ENCODE results near the gene ERC1.

DNA sequence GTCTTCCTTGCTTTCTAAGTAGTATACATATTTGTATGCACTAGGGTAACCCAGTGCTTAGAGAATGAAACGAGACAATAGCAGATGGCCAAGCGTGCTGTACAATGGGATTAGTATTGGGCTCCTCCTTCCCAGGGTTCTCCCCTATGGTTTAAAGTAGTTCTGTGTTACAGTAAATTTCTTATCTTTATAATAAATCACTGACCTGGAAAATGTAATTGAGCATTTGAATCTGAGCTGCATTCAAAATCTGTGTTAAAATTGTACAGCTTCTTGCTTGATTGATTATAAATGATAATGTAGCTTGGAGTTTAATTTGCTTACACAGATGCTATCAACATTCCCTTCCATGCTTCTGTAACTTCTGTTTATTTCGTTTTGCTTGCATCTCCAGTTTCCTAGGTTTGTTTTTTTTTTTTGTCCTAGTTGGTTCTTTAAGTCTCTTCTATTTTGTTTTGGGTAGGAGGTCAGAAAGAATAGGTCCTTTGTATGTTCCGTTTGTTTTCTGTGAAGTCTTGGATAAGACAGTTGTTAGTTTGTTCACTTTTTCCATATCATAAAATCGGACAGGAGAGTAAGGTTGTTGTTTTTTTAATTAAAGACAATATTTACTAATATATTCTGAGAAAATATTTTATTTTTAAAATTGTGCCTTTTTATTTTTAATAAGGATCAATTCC lies 171.2 kb downstream of the ERC1 start:
- TF ChIP-seq, protein P1, sequence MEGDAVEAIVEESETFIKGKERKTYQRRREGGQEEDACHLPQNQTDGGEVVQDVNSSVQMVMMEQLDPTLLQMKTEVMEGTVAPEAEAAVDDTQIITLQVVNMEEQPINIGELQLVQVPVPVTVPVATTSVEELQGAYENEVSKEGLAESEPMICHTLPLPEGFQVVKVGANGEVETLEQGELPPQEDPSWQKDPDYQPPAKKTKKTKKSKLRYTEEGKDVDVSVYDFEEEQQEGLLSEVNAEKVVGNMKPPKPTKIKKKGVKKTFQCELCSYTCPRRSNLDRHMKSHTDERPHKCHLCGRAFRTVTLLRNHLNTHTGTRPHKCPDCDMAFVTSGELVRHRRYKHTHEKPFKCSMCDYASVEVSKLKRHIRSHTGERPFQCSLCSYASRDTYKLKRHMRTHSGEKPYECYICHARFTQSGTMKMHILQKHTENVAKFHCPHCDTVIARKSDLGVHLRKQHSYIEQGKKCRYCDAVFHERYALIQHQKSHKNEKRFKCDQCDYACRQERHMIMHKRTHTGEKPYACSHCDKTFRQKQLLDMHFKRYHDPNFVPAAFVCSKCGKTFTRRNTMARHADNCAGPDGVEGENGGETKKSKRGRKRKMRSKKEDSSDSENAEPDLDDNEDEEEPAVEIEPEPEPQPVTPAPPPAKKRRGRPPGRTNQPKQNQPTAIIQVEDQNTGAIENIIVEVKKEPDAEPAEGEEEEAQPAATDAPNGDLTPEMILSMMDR (IDR thresholded peaks at IDR 0.05), result no peak
- TF ChIP-seq POLR2AphosphoS5 (IDR thresholded peaks at IDR 0.05) (no peak), POLR2A (IDR thresholded peaks at IDR 0.05) (no peak)
